K562 (cell line): ENCODE measurements around the gene NPC1L1. TPM values are rescaled to one million over a fixed set of nuclear protein-coding genes. Genes with fewer than 3 reads are reported as not detected.

Experiments used
- MEIS2 ChIP-seq: fragments of 450-650 bp; IDR thresholded peaks from 2 replicates; pipeline ENCODE4 v1.6.1; 2014; ENCODE audit warnings: mild to moderate bottlenecking; ENCODE audit not compliant: partially characterized antibody
- NEUROD1 ChIP-seq: fragments of 150-350 bp; IDR thresholded peaks from 2 replicates; pipeline ENCODE4 v1.6.1; 2014; ENCODE audit warnings: borderline replicate concordance, low read length, low read depth; ENCODE audit not compliant: partially characterized antibody
- RHOXF2B ChIP-seq: fragments of 250-450 bp; sonication (Bioruptor Pico); conservative IDR thresholded peaks from 2 replicates; pipeline ENCODE4 v1.5.1; 2021
- SMAD1 ChIP-seq: fragments of 150-350 bp; IDR thresholded peaks from 2 replicates; pipeline ENCODE4 v1.6.1; 2014; ENCODE audit warnings: low read length, low read depth; ENCODE audit not compliant: partially characterized antibody
- STAT5A ChIP-seq: IDR thresholded peaks from 2 replicates; pipeline ENCODE4 v1.6.1; 2012; ENCODE audit warnings: low read length, inconsistent platforms, borderline replicate concordance
- U2AF1 ChIP-seq: fragments of 200-400 bp; formaldehyde crosslinking; optimal IDR thresholded peaks from 2 replicates; pipeline ENCODE3; 2017; ENCODE audit warnings: mild to moderate bottlenecking, low read depth, low read length, moderate library complexity
- ZFP30 ChIP-seq: fragments of 250-450 bp; sonication (Bioruptor Pico); IDR thresholded peaks from 2 replicates; pipeline ENCODE4 v1.8.0; 2022; ENCODE audit warnings: moderate library complexity, mild to moderate bottlenecking, inconsistent platforms, borderline replicate concordance
- ZFP36 ChIP-seq: fragments of 150-350 bp; IDR thresholded peaks from 2 replicates; pipeline ENCODE4 v1.6.1; 2018; ENCODE audit warnings: low read length, low read depth; ENCODE audit not compliant: partially characterized antibody
- polyA plus RNA-seq, 8 experiments: library from polyadenylated mRNA; depleted of rRNA in 4 of 8; stranded (reverse) in 5 of 8; unstranded in 3 of 8; fragments of >200 nt; fragmentation: Nextera tagmentation in 2 of 8; fragmentation: Illumina TruSeq in 1 of 8; extraction: Ambion mirVana in 2 of 8; extraction: Trizol in 1 of 8; gene quantifications; 2 replicates each; pipeline versions ENCODE4 v1.2.1 to v1.2.3, GENCODE V29; 2011 to 2014; ENCODE audit warnings: inconsistent platforms in 1 of 8, missing spikeins in 1 of 8
- total RNA-seq, 7 experiments: library from RNA; depleted of rRNA in 6 of 7; stranded (reverse); fragments of >200 nt in 6 of 7; fragmentation: Illumina TruSeq in 2 of 7; extraction: Trizol in 2 of 7; gene quantifications; 2 replicates each; pipeline versions ENCODE4 v1.2.1 to v1.2.3, GENCODE V29; 2011 to 2021; ENCODE audit warnings: low replicate concordance in 1 of 7
- TF ChIP-seq, protein P1 (sequence below): fragments of 450-650 bp; formaldehyde crosslinking; IDR thresholded peaks from 2 replicates; pipeline ENCODE4 v1.4.0; 2020; ENCODE audit warnings: mild to moderate bottlenecking, moderate library complexity
- TF ChIP-seq, protein P2 (sequence below): fragments of 250-450 bp; sonication (Bioruptor Pico); IDR thresholded peaks from 2 replicates; pipeline ENCODE4 v1.4.0; 2020; ENCODE audit warnings: mild to moderate bottlenecking
- TF ChIP-seq, protein P3 (sequence below), 2 experiments: fragments of 450-650 bp in 1 of 2; sonication (generic) in 1 of 2; formaldehyde crosslinking in 1 of 2; IDR thresholded peaks; 2 replicates each; pipeline versions ENCODE4 v1.7.1 to v1.9.0; 2016 to 2022; ENCODE audit warnings: inconsistent platforms in 1 of 2, mild to moderate bottlenecking in 1 of 2, missing genetic modification reagents in 1 of 2
- TF ChIP-seq, protein P4 (sequence below): fragments of 450-650 bp; IDR thresholded peaks from 2 replicates; pipeline ENCODE4 v1.6.1; 2017; ENCODE audit warnings: antibody characterized with exemption

NPC1L1 gene
- total and polyA plus RNA-seq, 9 of the 15 experiments (the other 6 are each of a cell fraction or from before 2014, with no cell fraction given), result 0.01 to 0.18 (median 0.07) TPM; not detected in 4

DNA sequence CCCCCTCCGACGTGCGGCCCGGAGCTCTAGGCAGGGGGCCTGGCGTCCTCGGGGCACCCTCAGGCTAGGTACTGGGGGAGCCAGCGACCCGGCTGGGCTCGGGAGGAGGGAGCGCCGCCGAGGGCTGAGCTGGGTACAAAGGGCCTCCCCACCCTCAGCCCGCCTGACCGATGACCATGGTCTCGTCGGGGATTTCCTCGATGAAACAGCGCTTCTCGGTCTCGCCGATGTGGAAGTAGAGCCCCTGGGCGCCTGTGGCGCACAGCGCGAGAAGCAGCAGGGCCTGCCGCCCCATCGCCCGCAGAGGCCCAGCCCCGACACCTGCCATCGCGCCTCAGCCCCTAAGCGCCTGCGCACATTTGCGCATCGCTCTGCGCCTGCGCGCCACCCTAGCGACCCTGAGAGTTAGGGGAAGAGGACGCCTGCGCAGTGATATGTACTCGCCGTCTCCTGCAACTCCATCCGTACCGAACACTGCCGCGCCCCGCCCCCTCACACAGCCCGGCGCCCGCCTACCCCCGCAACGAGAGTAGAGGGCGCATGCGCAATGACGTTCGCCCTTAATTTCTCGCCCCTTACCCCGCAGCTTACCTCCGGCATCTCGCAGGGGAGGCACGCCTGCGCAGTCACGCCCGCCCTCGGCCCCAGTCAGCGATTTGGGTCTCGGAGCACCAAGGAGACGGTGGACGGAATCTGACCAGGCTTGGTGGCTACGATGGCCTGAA lies 40.9 kb upstream of the NPC1L1 start, which contains the start of gene TMED4 (continued):
- TF ChIP-seq, protein P1, sequence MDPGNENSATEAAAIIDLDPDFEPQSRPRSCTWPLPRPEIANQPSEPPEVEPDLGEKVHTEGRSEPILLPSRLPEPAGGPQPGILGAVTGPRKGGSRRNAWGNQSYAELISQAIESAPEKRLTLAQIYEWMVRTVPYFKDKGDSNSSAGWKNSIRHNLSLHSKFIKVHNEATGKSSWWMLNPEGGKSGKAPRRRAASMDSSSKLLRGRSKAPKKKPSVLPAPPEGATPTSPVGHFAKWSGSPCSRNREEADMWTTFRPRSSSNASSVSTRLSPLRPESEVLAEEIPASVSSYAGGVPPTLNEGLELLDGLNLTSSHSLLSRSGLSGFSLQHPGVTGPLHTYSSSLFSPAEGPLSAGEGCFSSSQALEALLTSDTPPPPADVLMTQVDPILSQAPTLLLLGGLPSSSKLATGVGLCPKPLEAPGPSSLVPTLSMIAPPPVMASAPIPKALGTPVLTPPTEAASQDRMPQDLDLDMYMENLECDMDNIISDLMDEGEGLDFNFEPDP (CRISPR knock-in tag), result no peak
- TF ChIP-seq, protein P2, sequence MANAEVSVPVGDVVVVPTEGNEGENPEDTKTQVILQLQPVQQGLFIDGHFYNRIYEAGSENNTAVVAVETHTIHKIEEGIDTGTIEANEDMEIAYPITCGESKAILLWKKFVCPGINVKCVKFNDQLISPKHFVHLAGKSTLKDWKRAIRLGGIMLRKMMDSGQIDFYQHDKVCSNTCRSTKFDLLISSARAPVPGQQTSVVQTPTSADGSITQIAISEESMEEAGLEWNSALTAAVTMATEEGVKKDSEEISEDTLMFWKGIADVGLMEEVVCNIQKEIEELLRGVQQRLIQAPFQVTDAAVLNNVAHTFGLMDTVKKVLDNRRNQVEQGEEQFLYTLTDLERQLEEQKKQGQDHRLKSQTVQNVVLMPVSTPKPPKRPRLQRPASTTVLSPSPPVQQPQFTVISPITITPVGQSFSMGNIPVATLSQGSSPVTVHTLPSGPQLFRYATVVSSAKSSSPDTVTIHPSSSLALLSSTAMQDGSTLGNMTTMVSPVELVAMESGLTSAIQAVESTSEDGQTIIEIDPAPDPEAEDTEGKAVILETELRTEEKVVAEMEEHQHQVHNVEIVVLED (CRISPR knock-in tag), result 0 out of 2 replicates have a peak, but pooled peaks have one; percentile 30
- TF ChIP-seq, protein P3, sequence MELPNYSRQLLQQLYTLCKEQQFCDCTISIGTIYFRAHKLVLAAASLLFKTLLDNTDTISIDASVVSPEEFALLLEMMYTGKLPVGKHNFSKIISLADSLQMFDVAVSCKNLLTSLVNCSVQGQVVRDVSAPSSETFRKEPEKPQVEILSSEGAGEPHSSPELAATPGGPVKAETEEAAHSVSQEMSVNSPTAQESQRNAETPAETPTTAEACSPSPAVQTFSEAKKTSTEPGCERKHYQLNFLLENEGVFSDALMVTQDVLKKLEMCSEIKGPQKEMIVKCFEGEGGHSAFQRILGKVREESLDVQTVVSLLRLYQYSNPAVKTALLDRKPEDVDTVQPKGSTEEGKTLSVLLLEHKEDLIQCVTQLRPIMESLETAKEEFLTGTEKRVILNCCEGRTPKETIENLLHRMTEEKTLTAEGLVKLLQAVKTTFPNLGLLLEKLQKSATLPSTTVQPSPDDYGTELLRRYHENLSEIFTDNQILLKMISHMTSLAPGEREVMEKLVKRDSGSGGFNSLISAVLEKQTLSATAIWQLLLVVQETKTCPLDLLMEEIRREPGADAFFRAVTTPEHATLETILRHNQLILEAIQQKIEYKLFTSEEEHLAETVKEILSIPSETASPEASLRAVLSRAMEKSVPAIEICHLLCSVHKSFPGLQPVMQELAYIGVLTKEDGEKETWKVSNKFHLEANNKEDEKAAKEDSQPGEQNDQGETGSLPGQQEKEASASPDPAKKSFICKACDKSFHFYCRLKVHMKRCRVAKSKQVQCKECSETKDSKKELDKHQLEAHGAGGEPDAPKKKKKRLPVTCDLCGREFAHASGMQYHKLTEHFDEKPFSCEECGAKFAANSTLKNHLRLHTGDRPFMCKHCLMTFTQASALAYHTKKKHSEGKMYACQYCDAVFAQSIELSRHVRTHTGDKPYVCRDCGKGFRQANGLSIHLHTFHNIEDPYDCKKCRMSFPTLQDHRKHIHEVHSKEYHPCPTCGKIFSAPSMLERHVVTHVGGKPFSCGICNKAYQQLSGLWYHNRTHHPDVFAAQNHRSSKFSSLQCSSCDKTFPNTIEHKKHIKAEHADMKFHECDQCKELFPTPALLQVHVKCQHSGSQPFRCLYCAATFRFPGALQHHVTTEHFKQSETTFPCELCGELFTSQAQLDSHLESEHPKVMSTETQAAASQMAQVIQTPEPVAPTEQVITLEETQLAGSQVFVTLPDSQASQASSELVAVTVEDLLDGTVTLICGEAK (IDR thresholded peaks at IDR 0.05), result 0 out of 2 replicates have a peak, but pooled peaks have one; percentile 8
- TF ChIP-seq, protein P3 (CRISPR knock-in tag; IDR thresholded peaks at IDR 0.05), result no peak
- no peak for TF ChIP-seq U2AF1
- TF ChIP-seq RHOXF2B (CRISPR knock-in tag), result peak; percentile 62; the same call in 1 of the 2 replicates
- TF ChIP-seq SMAD1, result peak; percentile 41
- TF ChIP-seq NEUROD1, result peak; percentile 36
- TF ChIP-seq, protein P4, sequence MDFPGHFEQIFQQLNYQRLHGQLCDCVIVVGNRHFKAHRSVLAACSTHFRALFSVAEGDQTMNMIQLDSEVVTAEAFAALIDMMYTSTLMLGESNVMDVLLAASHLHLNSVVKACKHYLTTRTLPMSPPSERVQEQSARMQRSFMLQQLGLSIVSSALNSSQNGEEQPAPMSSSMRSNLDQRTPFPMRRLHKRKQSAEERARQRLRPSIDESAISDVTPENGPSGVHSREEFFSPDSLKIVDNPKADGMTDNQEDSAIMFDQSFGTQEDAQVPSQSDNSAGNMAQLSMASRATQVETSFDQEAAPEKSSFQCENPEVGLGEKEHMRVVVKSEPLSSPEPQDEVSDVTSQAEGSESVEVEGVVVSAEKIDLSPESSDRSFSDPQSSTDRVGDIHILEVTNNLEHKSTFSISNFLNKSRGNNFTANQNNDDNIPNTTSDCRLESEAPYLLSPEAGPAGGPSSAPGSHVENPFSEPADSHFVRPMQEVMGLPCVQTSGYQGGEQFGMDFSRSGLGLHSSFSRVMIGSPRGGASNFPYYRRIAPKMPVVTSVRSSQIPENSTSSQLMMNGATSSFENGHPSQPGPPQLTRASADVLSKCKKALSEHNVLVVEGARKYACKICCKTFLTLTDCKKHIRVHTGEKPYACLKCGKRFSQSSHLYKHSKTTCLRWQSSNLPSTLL, result no peak
- no peak for TF ChIP-seq ZFP30 (CRISPR knock-in tag)
- TF ChIP-seq MEIS2, result peak; percentile 98
- TF ChIP-seq ZFP36, result no peak
- TF ChIP-seq STAT5A, result no peak
